Nephron progenitor cell (in vitro differentiated cells): Measurements from ENCODE around the gene FCSK.

Experiments
- DNase-seq: peaks from one replicate; pipeline ENCODE4 v3.0.0; 2021
- H3K27ac Mint-ChIP-seq: 2 replicates; pipeline ENCODE4 v1.8.0; 2021; ENCODE audit warnings: mild to moderate bottlenecking, moderate library complexity, mixed read lengths
- H3K27me3 Mint-ChIP-seq: 2 replicates; pipeline ENCODE4 v1.8.0; 2021; ENCODE audit warnings: mild to moderate bottlenecking, low read depth, mixed read lengths; ENCODE audit not compliant: poor library complexity
- H3K36me3 Mint-ChIP-seq: 2 replicates; pipeline ENCODE4 v1.8.0; 2021; ENCODE audit warnings: low read depth, mixed read lengths
- H3K4me1 Mint-ChIP-seq: 2 replicates; pipeline ENCODE4 v1.8.0; 2021; ENCODE audit warnings: mixed read lengths
- H3K4me3 Mint-ChIP-seq: 2 replicates; pipeline ENCODE4 v1.8.0; 2021; ENCODE audit warnings: mild to moderate bottlenecking, moderate library complexity, mixed read lengths
- H3K9me3 Mint-ChIP-seq: 2 replicates; pipeline ENCODE4 v1.8.0; 2021; ENCODE audit warnings: mild to moderate bottlenecking, moderate library complexity, mixed read lengths
- TF ChIP-seq, protein P1 (sequence below): fragments of 200-600 bp; sonication (generic); IDR thresholded peaks from 2 replicates; pipeline ENCODE4 v1.5.0; 2021; ENCODE audit warnings: antibody characterized with exemption

Gene FCSK

GRCh38 chr16:70474320-70475053 lies 20.1 kb downstream of the FCSK start:
- no peak for DNase-seq
- no peaks in the 10 kb centered on the region for H3K9me3 Mint-ChIP-seq
- no peaks in the 10 kb centered on the region for H3K36me3 Mint-ChIP-seq
- peaks cover 2% of the 10 kb centered on the region for H3K27me3 Mint-ChIP-seq
- no peak overlapping the region for H3K27ac Mint-ChIP-seq
- TF ChIP-seq, protein P1, sequence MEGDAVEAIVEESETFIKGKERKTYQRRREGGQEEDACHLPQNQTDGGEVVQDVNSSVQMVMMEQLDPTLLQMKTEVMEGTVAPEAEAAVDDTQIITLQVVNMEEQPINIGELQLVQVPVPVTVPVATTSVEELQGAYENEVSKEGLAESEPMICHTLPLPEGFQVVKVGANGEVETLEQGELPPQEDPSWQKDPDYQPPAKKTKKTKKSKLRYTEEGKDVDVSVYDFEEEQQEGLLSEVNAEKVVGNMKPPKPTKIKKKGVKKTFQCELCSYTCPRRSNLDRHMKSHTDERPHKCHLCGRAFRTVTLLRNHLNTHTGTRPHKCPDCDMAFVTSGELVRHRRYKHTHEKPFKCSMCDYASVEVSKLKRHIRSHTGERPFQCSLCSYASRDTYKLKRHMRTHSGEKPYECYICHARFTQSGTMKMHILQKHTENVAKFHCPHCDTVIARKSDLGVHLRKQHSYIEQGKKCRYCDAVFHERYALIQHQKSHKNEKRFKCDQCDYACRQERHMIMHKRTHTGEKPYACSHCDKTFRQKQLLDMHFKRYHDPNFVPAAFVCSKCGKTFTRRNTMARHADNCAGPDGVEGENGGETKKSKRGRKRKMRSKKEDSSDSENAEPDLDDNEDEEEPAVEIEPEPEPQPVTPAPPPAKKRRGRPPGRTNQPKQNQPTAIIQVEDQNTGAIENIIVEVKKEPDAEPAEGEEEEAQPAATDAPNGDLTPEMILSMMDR, result no peak
- H3K4me1 Mint-ChIP-seq, result no peaks in the 10 kb centered on the region
- no peak overlapping the region for H3K4me3 Mint-ChIP-seq

- Mint-ChIP-seq H3K27ac (no peak overlapping the region), H3K27me3 (peaks cover 2% of the 10 kb centered on the region), H3K4me1 (no peaks in the 10 kb centered on the region), H3K4me3 (no peak overlapping the region), H3K9me3 (no peaks in the 10 kb centered on the region), H3K36me3 (no peaks in the 10 kb centered on the region)
- TF ChIP-seq, protein P1, result no peak
- DNase-seq, result no peak
These were observed 20.9 kb downstream of the FCSK start for GRCh38 chr16:70475054-70475871.

DNA sequence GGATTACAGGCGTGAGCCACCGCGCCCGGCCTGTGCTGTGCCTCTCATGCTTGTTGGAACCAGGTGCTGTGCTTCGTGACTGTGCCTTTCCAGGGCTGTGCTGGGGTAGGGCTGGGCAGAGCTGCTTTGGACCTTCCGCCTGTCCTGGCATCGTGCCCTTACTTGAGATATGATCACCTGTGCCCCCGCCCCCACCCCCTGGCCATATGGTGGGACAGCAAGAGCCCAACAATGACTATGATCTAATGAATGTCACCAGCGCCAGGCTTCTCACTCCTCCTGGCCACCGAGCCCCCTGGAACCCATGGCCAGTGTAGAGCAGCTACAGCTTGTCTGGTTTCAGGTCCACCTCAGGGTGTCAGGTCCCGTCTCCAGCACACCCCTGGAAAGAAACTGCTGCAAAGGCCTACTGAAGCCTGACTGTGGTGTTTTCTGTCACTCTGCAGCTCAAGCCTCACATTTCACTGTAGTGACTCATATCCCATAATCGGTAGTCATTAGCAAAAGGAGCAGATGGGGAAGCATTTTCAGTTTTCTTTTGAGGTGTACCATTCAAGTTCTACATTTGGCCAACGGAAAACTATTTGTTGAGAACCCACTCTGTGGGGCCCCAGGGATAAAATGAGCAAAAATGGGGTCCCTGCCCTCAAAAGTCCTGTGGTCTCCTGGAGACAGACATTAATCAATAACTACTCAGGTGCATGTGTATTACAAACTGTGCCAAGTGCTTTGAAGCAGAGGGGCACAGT lies 22.1 kb downstream of the FCSK start:
- no peaks in the 10 kb centered on the region for H3K9me3 Mint-ChIP-seq
- no peak overlapping the region for H3K4me3 Mint-ChIP-seq
- H3K36me3 Mint-ChIP-seq, result no peaks in the 10 kb centered on the region
- DNase-seq, result no peak
- H3K4me1 Mint-ChIP-seq, result no peaks in the 10 kb centered on the region
- peaks cover 2% of the 10 kb centered on the region for H3K27me3 Mint-ChIP-seq
- TF ChIP-seq, protein P1, result no peak
- H3K27ac Mint-ChIP-seq, result no peak overlapping the region

- TF ChIP-seq, protein P1, result no peak
- no peak for DNase-seq
- Mint-ChIP-seq H3K27ac (no peak overlapping the region), H3K36me3 (peaks cover 6% of the 10 kb centered on the region), H3K27me3 (peaks cover 2% of the 10 kb centered on the region), H3K4me3 (no peak overlapping the region), H3K9me3 (no peaks in the 10 kb centered on the region), H3K4me1 (no peaks in the 10 kb centered on the region)
These were observed 23.8 kb downstream of the FCSK start for GRCh38 chr16:70478169-70478568.

GRCh38 chr16:70478912-70479341 lies 24.5 kb downstream of the FCSK start:
- Mint-ChIP-seq H3K4me1 (no peaks in the 10 kb centered on the region), H3K27ac (no peak overlapping the region), H3K27me3 (peaks cover 2% of the 10 kb centered on the region), H3K4me3 (no peak overlapping the region), H3K36me3 (peaks cover 6% of the 10 kb centered on the region), H3K9me3 (no peaks in the 10 kb centered on the region)
- TF ChIP-seq, protein P1, result no peak
- DNase-seq, result no peak
